NCI-H2171 treated with DMSO at 0.1 percent for 48 hours (cell line): Measurements from ENCODE around the gene TTLL10.
"Not testable (repeated sequence)": the region's sequence is repeated elsewhere in the genome, so short reads cannot be mapped to it uniquely, and the experiment has no call there.

Source experiments
- DNase-seq: peaks from one replicate; lab custom pipeline; 2025; lab: John Stamatoyannopoulos, UW

The TTLL10 gene

GRCh38 chr1:1189111-1189510 is 15.4 kb downstream of the TTLL10 start:
- DNase-seq = no peak

- no peak for DNase-seq
These were observed 18.1 kb downstream of the TTLL10 start for GRCh38 chr1:1191734-1192133.

- DNase-seq = no peak
These were observed 21.0 kb downstream of the TTLL10 start for GRCh38 chr1:1194723-1195122.

GRCh38 chr1:1195726-1196125 is 22.0 kb downstream of the TTLL10 start:
- DNase-seq = not testable (repeated sequence)

GRCh38 chr1:1196431-1197187 is 22.9 kb downstream of the TTLL10 start:
- DNase-seq = no peak

- no peak for DNase-seq
These were observed 23.5 kb downstream of the TTLL10 start for GRCh38 chr1:1197188-1197500.

- DNase-seq = no peak
These were observed 24.1 kb downstream of the TTLL10 start for GRCh38 chr1:1197551-1198422.

- DNase-seq = no peak
These were observed 24.9 kb downstream of the TTLL10 start for GRCh38 chr1:1198423-1199140.

GRCh38 chr1:1199141-1199960 is 25.7 kb downstream of the TTLL10 start:
- no peak for DNase-seq

GRCh38 chr1:1199961-1200875 is 26.5 kb downstream of the TTLL10 start:
- DNase-seq = no peak

GRCh38 chr1:1200876-1201810 is 27.5 kb downstream of the TTLL10 start:
- peak; percentile 29 for DNase-seq

- peak; percentile 72 for DNase-seq
These were observed 29.3 kb downstream of the TTLL10 start for GRCh38 chr1:1202831-1203560.

GRCh38 chr1:1203561-1204424 is 30.1 kb downstream of the TTLL10 start:
- DNase-seq = peak; percentile 51

GRCh38 chr1:1204425-1204920 is 30.8 kb downstream of the TTLL10 start:
- no peak for DNase-seq

GRCh38 chr1:1204998-1205768 is 31.5 kb downstream of the TTLL10 start:
- no peak for DNase-seq

GRCh38 chr1:1205769-1206375 is 32.2 kb downstream of the TTLL10 start:
- DNase-seq = no peak
